ENCODE results near the gene EPB41L5. TPM values are rescaled to one million over a fixed set of nuclear protein-coding genes. Genes with fewer than 3 reads are reported as not detected.

EPB41L5 gene
- total and polyA plus RNA-seq, 5 donors from 2014 or later, result 2.8 to 5.4 (median 3.6) TPM

- DNase-seq, result no peak
- peaks cover 0 to 8% (median 0%) of the 10 kb centered on the region in 4 donors for H3K4me1 Mint-ChIP-seq
These were observed 8.6 kb upstream of the EPB41L5 start for GRCh38 chr2:120004254-120004653.

GRCh38 chr2:120005834-120006521 is 6.9 kb upstream of the EPB41L5 start:
- no peaks in the 10 kb centered on the region for H3K9me3 ChIP-seq (ENCODE audit: control insufficient read depth in 2 of 2, low read length in 2 of 2)
- H3K36me3 ChIP-seq (ENCODE audit: control insufficient read depth, insufficient read depth, low read length), result no peaks in the 10 kb centered on the region
- no peak for DNase-seq
- no peaks in the 10 kb centered on the region for H3K4me1 ChIP-seq (ENCODE audit: control insufficient read depth, insufficient read depth, low read length, poor library complexity, severe bottlenecking)
- no peaks in the 10 kb centered on the region for H3K36me3 Mint-ChIP-seq
- no peaks in the 10 kb centered on the region for H3K9me3 Mint-ChIP-seq
- H3K27me3 Mint-ChIP-seq, result peaks cover 6% of the 10 kb centered on the region
- H3K4me3 Mint-ChIP-seq, result no peak overlapping the region
- peak in 1 of 2 donors; percentile 44 for ATAC-seq (ENCODE audit: low read depth in 2 of 2)
- H3K4me1 Mint-ChIP-seq, result peaks cover 0 to 8% (median 0%) of the 10 kb centered on the region in 4 donors
- no peak overlapping the region for H3K4me3 ChIP-seq (ENCODE audit: low read depth, low read length)
- H3K27ac Mint-ChIP-seq, result no peak overlapping the region
- H3K27me3 ChIP-seq (ENCODE audit: control insufficient read depth, insufficient read depth, low read length), result no peaks in the 10 kb centered on the region
- H3K27ac ChIP-seq (ENCODE audit: insufficient read depth, low read length, poor library complexity, severe bottlenecking), result no peak overlapping the region

More at GRCh38 chr2:120004254-120004653, 8.6 kb upstream of the EPB41L5 start:
- no peaks in the 10 kb centered on the region for H3K27me3 ChIP-seq (ENCODE audit: control insufficient read depth, insufficient read depth, low read length)
- Mint-ChIP-seq H3K27ac (no peak overlapping the region), H3K4me3 (no peak overlapping the region), H3K9me3 (no peaks in the 10 kb centered on the region), H3K27me3 (peaks cover 6% of the 10 kb centered on the region), H3K36me3 (no peaks in the 10 kb centered on the region)
- ATAC-seq (ENCODE audit: low read depth in 2 of 2), result no peak
- H3K36me3 ChIP-seq (ENCODE audit: control insufficient read depth, insufficient read depth, low read length), result no peaks in the 10 kb centered on the region
- no peak overlapping the region for H3K27ac ChIP-seq (ENCODE audit: insufficient read depth, low read length, poor library complexity, severe bottlenecking)
- H3K4me1 ChIP-seq (ENCODE audit: control insufficient read depth, insufficient read depth, low read length, poor library complexity, severe bottlenecking), result no peaks in the 10 kb centered on the region
- no peaks in the 10 kb centered on the region for H3K9me3 ChIP-seq (ENCODE audit: control insufficient read depth in 2 of 2, low read length in 2 of 2)
- H3K4me3 ChIP-seq (ENCODE audit: low read depth, low read length), result no peak overlapping the region

- ATAC-seq (ENCODE audit: low read depth in 2 of 2) (no peak), DNase-seq (no peak)
- Histone ChIP-seq H3K27me3 (ENCODE audit: control insufficient read depth, insufficient read depth, low read length) (no peaks in the 10 kb centered on the region), H3K4me3 (ENCODE audit: low read depth, low read length) (no peak overlapping the region), H3K36me3 (ENCODE audit: control insufficient read depth, insufficient read depth, low read length) (no peaks in the 10 kb centered on the region), H3K9me3 (ENCODE audit: control insufficient read depth in 2 of 2, low read length in 2 of 2) (no peaks in the 10 kb centered on the region), H3K27ac (ENCODE audit: insufficient read depth, low read length, poor library complexity, severe bottlenecking) (no peak overlapping the region), H3K4me1 (ENCODE audit: control insufficient read depth, insufficient read depth, low read length, poor library complexity, severe bottlenecking) (peaks cover 6% of the 10 kb centered on the region)
- Mint-ChIP-seq H3K9me3 (no peaks in the 10 kb centered on the region), H3K4me3 (peak overlapping the region in 1 of 4 donors; percentile 87), H3K27ac (no peak overlapping the region), H3K27me3 (peaks cover 6% of the 10 kb centered on the region), H3K36me3 (no peaks in the 10 kb centered on the region), H3K4me1 (peaks cover 6 to 12% (median 6%) of the 10 kb centered on the region in 4 donors)
These were observed 5.0 kb upstream of the EPB41L5 start for GRCh38 chr2:120007851-120008250.

- no peak for ATAC-seq (ENCODE audit: low read depth in 2 of 2)
- peaks cover 18% of the 10 kb centered on the region for H3K27me3 Mint-ChIP-seq
- no peaks in the 10 kb centered on the region for H3K27me3 ChIP-seq (ENCODE audit: control insufficient read depth, insufficient read depth, low read length)
- no peaks in the 10 kb centered on the region for H3K36me3 ChIP-seq (ENCODE audit: control insufficient read depth, insufficient read depth, low read length)
- no peaks in the 10 kb centered on the region for H3K36me3 Mint-ChIP-seq
- peaks cover 20% of the 10 kb centered on the region for H3K4me1 ChIP-seq (ENCODE audit: control insufficient read depth, insufficient read depth, low read length, poor library complexity, severe bottlenecking)
- no peak for DNase-seq
- peak overlapping the region; percentile 52 for H3K27ac ChIP-seq (ENCODE audit: insufficient read depth, low read length, poor library complexity, severe bottlenecking)
- peaks cover 0 to 3% (median 0%) of the 10 kb centered on the region in 7 donors for H3K9me3 Mint-ChIP-seq
- H3K4me1 Mint-ChIP-seq, result peaks cover 14 to 34% (median 22%) of the 10 kb centered on the region in 4 donors
- H3K4me3 ChIP-seq (ENCODE audit: low read depth, low read length), result peak overlapping the region; percentile 68
- H3K4me3 Mint-ChIP-seq, result peak overlapping the region; percentile 75 to 85 (median 82)
- H3K9me3 ChIP-seq (ENCODE audit: control insufficient read depth in 2 of 2, low read length in 2 of 2), result no peaks in the 10 kb centered on the region
- peak overlapping the region in 2 of 3 donors; percentile 42 to 48 for H3K27ac Mint-ChIP-seq
These were observed 514 bp upstream of the EPB41L5 start for GRCh38 chr2:120012363-120012762.

DNA sequence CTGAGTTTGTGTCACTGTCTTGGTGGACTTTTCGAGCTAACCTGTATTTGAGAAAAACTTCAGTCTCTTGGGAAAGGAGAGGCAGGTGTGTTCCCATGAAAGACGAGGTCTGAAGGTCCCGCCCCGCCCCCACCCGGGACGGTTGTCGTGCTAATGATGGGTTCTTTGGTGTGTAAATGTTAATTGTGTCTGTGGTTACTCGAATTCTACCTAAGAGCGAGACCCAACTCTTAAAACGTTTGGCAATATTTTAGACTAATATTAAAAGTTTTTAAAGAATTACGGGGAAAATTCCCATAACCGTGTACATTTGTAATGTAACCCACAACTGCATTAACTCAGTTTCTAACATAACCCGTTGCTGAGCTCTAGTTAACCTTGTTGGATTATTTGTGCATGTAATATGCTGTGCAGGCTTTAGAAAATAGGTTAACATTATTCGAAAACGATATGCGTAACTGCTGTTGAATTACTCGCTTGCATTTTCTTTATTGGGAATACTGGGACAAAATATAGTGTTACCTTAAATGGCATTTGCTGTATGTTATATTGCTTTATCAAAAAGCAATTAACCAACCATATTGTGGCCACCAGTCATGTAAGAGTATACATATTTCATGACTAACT is 833 bp downstream of the EPB41L5 start:
- H3K4me1 Mint-ChIP-seq, result peaks cover 14 to 34% (median 22%) of the 10 kb centered on the region in 4 donors
- peak overlapping the region in 2 of 3 donors; percentile 80 for H3K27ac Mint-ChIP-seq
- DNase-seq, result no peak
- peak overlapping the region; percentile 75 to 91 (median 88) for H3K4me3 Mint-ChIP-seq
- Histone ChIP-seq H3K4me3 (ENCODE audit: low read depth, low read length) (peak overlapping the region; percentile 59), H3K9me3 (ENCODE audit: control insufficient read depth in 2 of 2, low read length in 2 of 2) (no peaks in the 10 kb centered on the region), H3K27me3 (ENCODE audit: control insufficient read depth, insufficient read depth, low read length) (no peaks in the 10 kb centered on the region), H3K36me3 (ENCODE audit: control insufficient read depth, insufficient read depth, low read length) (no peaks in the 10 kb centered on the region), H3K27ac (ENCODE audit: insufficient read depth, low read length, poor library complexity, severe bottlenecking) (no peak overlapping the region), H3K4me1 (ENCODE audit: control insufficient read depth, insufficient read depth, low read length, poor library complexity, severe bottlenecking) (peaks cover 20% of the 10 kb centered on the region)
- peaks cover 0 to 3% (median 0%) of the 10 kb centered on the region in 7 donors for H3K9me3 Mint-ChIP-seq
- no peak for ATAC-seq (ENCODE audit: low read depth in 2 of 2)
- H3K36me3 Mint-ChIP-seq, result no peaks in the 10 kb centered on the region
- H3K27me3 Mint-ChIP-seq, result peaks cover 18% of the 10 kb centered on the region

DNA sequence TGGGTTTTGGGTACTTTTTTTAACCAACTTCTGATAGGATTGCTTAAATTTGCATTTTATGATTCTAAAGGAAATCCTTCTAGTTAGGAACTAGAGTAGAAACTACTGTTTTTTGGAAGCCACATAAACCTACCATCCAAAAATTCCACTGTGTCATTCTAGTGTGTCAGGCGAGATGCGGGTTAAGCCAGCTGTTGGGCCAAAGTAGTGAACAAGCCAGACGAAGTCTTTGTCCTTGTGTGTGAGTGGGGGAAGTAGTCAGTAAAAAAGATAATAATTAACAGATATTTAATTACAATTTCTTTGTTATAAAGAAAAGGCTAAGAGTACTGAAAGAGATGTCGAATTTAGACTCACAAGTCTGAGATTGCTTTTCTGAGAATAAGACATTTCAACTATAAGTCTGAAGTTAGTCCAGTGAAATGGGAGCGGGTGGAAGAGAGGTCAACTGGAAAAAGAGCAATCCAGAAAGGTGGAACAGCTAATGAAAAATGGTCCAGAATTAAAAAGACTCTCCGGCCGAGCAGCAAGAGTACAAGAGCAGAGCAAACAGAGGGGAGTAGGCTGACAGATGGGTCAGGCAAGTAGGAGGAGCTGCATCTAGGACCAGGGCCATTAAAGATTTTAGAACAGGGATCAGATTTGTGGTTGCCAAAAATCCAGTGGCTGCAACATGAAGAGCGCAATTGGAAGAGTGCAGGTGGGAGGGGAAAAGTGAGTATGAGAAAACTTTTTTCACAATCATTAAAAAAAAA is 1.5 kb downstream of the EPB41L5 start:
- Mint-ChIP-seq H3K9me3 (peaks cover 0 to 3% (median 0%) of the 10 kb centered on the region in 7 donors), H3K27ac (peak overlapping the region in 1 of 3 donors; percentile 54), H3K36me3 (peaks cover 5% of the 10 kb centered on the region), H3K4me3 (peak overlapping the region; percentile 75 to 91 (median 88)), H3K4me1 (peaks cover 14 to 36% (median 23%) of the 10 kb centered on the region in 4 donors), H3K27me3 (peaks cover 18% of the 10 kb centered on the region)
- Histone ChIP-seq H3K9me3 (ENCODE audit: control insufficient read depth in 2 of 2, low read length in 2 of 2) (no peaks in the 10 kb centered on the region), H3K4me3 (ENCODE audit: low read depth, low read length) (peak overlapping the region; percentile 59), H3K4me1 (ENCODE audit: control insufficient read depth, insufficient read depth, low read length, poor library complexity, severe bottlenecking) (peaks cover 20% of the 10 kb centered on the region), H3K27me3 (ENCODE audit: control insufficient read depth, insufficient read depth, low read length) (no peaks in the 10 kb centered on the region), H3K36me3 (ENCODE audit: control insufficient read depth, insufficient read depth, low read length) (no peaks in the 10 kb centered on the region), H3K27ac (ENCODE audit: insufficient read depth, low read length, poor library complexity, severe bottlenecking) (no peak overlapping the region)
- ATAC-seq (ENCODE audit: low read depth in 2 of 2), result no peak
- no peak for DNase-seq

DNA sequence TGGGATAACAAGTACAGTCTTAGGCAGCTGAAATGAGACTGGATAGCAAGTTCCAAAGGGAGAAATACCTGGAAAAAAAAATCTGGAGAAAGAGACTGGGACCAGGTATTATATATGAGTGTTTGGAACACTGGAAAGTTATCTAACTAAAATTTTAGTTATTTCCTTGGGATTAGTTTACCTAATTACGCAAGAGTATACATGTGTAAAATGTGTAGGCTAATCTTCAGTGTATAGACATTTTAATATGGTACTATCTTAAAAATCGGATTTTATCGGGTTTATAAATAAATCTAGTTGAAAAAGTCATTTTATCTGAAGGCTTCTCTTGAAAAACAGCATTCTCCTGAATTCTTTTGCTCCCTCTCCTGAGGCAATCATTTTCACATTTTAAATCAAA is 3.9 kb downstream of the EPB41L5 start:
- ATAC-seq (ENCODE audit: low read depth in 2 of 2) (no peak), DNase-seq (no peak)
- H3K27ac Mint-ChIP-seq, result no peak overlapping the region
- Histone ChIP-seq H3K4me3 (ENCODE audit: low read depth, low read length) (no peak overlapping the region), H3K9me3 (ENCODE audit: control insufficient read depth in 2 of 2, low read length in 2 of 2) (no peaks in the 10 kb centered on the region), H3K27ac (ENCODE audit: insufficient read depth, low read length, poor library complexity, severe bottlenecking) (no peak overlapping the region), H3K4me1 (ENCODE audit: control insufficient read depth, insufficient read depth, low read length, poor library complexity, severe bottlenecking) (peaks cover 20% of the 10 kb centered on the region), H3K36me3 (ENCODE audit: control insufficient read depth, insufficient read depth, low read length) (no peaks in the 10 kb centered on the region), H3K27me3 (ENCODE audit: control insufficient read depth, insufficient read depth, low read length) (no peaks in the 10 kb centered on the region)
- peaks cover 0 to 3% (median 0%) of the 10 kb centered on the region in 7 donors for H3K9me3 Mint-ChIP-seq
- peak overlapping the region in 1 of 4 donors; percentile 18 for H3K4me3 Mint-ChIP-seq
- H3K27me3 Mint-ChIP-seq, result peaks cover 18% of the 10 kb centered on the region
- peaks cover 9% of the 10 kb centered on the region for H3K36me3 Mint-ChIP-seq
- peaks cover 14 to 41% (median 23%) of the 10 kb centered on the region in 4 donors for H3K4me1 Mint-ChIP-seq
